HG03045 (cell line): ENCODE results near the gene ARHGEF16.

Source experiments
- ATAC-seq: cut with Tn5 transposase; IDR thresholded peaks from one replicate; pipeline ENCODE4 v1.9.1; 2021; ENCODE audit warnings: mild to moderate bottlenecking, moderate library complexity; ENCODE audit not compliant: unreplicated experiment

The ARHGEF16 gene

DNA sequence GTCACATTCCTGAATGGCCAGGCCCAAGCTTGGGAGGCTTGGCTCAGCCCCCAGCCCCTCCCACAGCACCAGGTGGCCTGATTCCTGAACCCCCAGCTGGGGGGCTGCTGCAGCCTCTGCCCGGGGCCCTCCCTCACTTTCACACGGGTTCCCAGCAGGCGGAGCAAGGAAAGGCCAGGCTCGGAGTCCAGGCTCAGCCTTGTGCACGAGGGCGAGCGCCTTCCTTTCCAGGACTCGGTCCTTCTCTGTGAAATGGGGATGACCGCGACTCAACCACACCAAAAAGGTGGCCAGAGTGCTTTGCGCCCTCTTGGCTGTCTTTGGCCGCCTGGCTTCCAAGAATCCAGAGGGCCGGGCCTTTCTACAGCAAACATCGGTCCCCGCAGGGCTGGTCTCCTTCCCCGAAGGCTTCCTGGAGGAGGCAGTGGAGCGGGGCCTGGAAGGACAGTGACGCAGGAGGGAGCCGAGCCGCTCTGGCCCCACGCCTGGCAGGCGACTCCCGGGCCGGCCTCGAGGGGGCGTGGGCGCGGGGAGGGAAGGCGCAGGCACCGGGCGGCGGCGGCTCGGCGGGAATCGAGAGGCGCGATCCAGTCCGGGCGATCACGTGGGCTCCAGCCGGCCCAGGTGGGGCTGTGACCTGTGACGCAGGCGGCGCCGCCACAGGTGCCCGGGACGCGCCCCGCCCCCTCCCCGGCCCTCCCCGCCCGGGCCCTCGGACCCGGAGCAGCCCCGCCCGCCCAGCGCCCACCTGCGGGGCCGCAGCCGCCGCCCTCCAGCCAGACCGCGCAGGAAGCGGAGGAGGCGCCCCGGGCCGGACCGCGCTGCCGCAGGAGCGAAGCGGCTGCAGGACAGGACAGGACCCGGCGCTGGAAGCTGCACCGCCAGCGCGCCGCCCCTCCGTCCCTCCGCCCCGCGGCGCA lies at the start of gene ARHGEF16:
TSS of gene ARHGEF16 (plus strand) at position 775 of the 920 bp plus-strand sequence. CDS start 8,420 bp downstream, outside the sequence.
- no peak for ATAC-seq

DNA sequence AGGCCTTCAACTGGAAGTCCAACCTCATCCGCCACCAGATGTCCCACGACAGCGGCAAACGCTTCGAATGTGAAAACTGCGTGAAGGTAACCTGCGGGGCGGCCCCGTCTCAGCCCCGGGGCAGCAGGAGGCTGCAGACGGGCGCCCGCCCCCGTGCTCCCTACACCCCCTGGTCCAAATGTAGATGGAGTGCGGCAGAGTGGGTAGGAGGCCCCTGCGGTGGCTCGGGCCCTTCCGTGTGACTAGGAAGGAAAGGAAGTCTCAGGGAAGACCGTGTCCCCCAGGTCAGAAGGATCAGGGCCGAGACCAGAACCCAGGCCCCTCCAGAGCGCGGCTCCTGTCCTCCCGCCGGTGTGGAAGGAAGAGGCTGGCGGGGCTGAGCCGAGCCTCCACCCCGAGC lies 49.7 kb upstream of the ARHGEF16 start:
- ATAC-seq: no peak

DNA sequence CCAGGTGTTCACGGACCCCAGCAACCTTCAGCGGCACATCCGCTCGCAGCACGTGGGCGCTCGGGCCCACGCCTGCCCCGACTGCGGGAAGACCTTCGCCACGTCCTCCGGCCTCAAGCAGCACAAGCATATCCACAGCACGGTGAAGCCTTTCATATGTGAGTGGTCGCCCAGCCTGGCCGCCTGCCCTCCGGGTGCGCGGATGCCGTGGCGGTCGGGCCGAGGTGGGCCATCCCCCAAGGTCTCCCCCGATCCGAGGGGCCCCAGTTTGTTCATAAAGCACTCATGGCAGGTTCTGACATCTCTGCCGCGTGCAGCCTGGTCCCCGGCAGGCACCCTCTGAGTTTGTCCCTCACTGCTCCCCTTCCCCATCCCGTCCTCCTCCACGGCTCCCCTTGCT lies 49.0 kb upstream of the ARHGEF16 start:
- ATAC-seq: no peak

DNA sequence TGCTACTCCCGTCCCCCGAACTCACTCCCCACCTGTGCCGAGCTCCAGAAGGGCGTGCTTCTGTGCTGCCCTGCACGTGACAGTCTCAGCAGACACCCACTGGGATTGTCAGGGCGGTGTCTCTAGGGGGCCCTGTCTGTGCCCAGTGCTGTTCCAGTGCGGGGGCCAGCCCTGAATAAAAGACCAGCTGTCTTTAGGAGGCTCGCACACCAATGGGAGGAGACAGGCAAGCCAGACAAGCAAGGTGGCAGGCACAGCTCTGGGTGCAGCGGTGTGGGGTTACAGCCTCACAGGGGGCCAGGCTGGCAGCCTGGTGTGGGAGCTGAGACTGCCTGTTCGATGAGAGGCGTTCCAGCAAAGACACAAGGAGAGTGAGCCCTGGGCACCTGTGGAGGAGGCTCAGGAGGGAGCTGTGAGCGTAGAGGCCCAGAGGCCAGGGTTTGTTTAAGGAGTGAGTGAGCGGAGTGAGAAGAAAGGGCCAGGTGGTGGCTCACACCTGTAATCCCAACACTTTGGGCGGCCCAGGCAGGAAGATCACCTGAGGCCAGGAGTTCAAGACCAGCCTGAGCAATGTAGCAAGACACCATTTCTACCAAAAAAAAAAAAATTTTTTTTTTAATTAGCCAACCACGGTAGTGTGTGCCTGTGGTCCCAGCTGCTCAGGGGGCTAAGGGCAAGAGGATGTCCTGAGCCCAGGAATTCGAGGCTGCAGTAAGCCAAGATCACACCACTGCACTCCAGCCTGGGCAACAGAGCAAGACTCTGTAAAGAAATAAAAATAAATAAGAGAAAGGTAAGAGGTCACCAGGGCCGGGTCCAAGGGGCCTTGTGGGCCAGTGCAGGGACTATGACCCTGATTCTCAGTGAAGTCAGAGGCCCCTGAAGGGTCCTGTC lies 48.2 kb upstream of the ARHGEF16 start:
- ATAC-seq: no peak

DNA sequence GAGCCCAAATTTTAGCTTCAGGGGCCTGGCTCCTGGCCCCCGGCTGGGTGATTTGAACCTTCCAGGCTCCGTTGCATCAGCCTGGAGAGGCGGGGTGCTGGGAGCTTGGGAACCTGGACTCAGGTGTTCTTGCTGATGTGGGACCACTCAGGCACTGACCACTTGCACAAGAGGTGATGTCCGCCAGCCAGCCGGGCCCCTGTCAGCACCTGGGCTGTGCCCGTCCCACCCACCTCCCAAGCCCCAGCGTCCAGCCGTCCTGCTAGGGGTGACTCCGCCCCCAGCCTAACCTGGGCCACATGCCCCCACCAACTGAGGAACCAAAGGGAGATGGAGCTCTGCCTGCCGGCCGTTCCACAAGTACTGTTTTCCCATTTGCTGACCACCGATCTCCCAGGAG lies 47.4 kb upstream of the ARHGEF16 start:
- no peak for ATAC-seq

DNA sequence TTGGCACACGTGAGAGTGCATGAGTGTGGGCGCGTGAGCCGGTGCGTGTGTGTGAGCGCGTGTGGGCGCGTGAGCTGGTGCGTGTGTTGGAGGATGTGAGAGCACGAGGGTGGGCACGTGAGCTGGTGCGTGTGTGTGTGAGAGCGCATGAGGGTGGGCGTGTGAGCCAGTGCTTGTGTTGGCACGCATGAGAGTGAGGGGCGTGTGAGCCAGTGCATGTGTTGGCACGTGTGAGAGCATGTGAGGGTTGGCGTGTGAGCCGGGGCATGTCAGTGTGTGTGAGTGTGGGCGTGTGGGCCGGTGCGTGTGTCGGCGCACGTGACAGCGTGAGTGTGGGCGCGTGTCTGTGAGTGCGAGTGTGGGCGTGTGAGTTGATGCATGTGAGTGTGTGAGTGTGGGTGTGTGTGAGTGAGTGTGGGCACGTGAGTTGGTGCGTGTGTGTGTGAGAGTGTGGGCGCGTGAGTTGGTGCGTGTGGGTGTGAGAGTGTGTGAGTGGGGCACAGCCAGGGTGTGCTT lies 45.7 kb upstream of the ARHGEF16 start:
- ATAC-seq: no peak

DNA sequence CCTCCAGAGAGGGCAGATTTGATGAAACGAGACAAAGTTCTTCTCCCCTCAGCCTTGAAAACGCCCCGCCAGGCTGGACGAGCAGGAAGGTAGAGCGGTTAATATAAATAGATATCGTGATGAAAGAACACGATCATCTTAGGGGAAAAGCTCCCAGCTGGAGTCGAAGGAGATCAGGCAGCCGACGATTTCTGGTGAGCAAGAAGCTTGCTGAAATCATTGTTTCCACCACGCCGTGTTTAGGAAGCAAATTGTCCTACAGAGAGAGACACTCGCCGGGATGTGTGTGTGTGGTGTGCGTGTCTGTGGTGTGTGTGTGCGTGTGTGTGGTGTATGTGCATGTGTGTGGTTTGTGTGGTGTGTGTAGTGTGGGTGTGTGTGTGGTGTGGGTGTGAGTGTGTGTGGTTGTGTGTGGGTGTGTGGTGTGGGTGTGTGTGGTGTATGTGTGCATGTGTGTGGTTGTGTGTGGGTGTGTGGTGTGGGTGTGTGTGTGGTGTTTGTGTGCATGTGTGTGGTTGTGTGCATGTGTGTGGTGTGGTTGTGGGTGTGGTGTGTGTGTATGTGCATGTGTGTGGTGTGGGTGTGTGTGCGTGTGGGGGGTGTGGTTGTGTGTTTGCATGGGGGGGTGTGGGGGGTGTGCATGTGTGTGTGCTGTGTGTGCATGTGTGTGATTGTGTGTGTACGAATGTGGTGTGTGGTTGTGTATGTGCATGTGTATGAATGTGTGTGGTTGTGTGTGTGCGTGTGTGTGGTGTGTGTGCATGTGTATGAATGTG lies 44.9 kb upstream of the ARHGEF16 start:
- ATAC-seq: no peak

DNA sequence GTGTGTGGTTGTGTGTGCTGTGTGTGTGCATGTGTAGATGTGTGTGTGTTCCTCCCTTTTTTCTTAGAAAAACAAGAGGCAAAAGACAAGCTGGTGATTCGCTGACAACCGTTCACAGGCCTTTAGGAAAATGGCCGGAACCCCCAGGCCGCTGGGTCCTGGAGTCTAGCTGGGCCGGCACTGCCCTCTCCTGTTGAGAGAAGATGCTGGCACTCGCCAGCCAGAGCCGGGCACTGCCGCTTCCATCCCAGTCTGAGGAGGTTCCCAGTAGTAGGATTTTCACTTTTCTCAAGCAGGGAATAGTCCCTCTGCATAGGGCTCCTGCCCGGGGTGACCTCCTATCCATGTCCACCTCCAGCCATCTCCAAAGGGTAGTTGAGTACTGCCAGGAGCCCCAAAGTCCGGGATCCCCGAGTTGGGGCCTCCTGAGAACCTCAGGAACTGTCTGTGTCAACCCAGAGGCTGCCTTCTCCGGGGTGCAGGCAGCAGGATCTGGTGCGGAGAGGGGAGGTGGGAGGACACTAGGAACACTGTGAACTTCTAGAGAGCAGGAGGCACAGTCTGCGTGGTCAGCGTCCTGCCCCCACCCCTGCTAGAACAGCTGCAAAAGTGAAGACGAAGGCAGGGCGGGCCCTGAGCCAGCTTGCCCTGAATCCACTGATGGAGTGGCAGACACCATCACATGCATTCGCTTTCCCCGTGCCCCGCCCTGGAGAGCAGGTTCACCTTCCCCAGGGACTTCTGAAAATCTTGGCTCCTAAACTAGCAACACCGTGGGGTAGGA lies 44.1 kb upstream of the ARHGEF16 start:
- no peak for ATAC-seq

DNA sequence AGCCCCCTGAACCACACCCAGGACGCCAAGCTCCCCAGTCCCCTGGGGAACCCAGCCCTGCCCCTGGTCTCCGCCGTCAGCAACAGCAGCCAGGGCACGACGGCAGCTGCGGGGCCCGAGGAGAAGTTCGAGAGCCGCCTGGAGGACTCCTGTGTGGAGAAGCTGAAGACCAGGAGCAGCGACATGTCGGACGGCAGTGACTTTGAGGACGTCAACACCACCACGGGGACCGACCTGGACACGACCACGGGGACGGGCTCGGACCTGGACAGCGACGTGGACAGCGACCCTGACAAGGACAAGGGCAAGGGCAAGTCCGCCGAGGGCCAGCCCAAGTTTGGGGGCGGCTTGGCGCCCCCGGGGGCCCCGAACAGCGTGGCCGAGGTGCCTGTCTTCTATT lies 42.7 kb upstream of the ARHGEF16 start:
- ATAC-seq: no peak

DNA sequence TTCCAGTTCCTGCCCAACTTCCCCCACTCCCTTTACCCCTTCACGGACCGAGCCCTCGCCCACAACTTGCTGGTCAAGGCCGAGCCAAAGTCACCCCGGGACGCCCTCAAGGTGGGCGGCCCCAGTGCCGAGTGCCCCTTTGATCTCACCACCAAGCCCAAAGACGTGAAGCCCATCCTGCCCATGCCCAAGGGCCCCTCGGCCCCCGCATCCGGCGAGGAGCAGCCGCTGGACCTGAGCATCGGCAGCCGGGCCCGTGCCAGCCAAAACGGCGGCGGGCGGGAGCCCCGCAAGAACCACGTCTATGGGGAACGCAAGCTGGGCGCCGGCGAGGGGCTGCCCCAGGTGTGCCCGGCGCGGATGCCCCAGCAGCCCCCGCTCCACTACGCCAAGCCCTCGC lies 42.1 kb upstream of the ARHGEF16 start:
- ATAC-seq: no peak

DNA sequence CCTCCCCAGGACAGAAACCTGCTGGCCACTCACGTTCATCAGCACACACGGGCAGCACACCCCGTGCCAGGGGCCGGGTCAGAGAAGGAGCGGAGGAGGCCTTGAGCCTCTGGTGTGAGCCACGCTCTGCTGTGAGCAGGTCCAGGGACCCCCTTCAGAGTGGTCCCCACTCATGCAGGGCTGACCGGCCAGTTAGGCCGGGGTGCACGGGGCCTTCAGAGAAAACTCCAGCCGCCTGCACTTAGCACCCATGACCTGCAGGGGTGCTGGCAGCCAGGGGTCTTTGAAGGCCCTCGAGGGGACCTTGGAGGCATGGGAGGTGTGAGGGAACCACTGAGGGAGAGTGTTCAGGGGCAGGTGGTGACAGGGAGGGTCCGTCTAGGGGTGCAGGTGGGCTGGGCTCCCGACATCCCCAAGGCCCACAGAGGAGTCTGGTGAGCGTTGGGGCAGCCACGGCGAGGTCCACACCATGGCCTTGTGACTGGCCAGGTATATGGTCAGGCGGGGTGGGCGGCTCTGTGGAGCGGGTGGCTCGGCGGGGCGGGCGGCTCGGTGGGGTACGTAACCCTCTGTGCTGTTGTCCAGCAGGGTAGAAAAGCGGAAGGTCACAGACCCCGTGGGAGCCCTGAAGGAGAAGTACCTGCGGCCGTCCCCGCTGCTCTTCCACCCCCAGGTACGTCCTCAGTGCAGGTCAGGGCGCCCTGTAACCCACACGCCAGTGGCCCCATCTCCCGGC lies 40.3 kb upstream of the ARHGEF16 start:
- ATAC-seq: no peak

DNA sequence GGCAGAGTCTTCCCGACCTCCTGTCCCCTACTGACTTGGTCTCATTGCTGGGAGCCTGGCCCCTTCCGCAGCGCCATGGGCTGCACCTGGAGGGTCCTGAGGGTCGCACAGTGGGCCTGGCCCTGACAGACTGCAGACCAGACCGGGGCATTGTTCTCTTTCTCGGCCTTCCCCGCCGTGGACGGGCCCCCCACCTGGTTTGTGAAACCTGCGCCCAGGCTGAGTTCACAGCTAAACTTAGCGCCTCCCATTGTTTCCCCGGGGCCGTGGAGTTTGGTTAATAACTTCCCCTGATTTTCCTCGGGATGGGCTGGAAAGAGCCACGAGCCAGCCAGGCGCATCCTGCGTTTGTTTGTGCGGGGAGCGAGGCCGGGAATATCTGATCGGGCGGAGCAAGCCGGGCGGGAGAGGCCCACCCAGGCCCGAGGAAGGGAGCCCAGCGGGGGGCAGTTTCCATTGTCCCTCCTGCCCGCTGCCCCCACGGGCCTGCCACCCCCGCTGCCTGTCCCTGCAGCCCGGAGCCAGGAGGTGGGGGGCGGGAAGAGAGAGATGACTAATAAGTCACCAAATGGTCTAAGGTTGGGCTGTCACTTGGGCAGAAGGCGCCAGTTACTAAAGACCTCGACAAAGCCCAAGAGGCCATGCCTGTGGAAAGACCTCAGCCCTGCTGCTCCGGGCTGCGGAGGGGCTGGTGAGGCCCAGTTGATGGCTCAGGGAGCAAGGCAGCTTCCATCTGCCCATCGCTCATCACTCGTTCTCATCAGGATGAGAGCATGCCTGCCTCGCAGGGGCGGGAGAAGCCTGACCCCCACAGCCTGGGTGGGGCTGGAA lies 39.0 kb upstream of the ARHGEF16 start:
- no peak for ATAC-seq

DNA sequence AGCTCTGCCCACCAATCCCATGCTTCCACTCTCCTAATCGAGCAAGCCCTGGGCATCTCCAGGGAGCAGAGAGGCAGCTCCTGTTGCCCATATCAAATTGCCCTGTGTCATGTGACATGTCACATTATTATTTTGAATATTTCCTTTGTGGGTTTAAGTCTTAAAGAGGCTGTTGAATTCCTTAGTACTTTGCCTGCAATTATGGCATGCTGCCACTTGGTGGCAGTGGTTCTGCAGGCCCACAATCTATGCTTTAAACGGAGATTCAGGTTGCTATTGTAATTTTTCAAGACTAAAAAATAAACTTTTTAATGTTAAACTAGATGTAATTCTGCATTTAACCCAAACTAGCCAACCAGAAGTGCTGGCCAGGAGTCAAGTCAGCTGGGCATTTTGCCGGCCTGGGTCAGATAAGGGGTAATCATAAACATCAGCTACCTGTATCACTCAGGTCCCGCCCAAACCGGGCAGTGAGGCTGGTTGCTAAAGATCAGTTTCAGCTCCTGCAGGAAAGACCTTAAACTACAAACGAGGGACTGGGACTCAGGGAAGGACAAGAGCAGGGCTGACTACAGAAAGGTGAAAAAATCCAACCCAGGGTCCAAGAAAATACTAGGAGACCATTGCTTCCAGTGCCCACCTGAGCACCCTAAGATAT lies 37.3 kb upstream of the ARHGEF16 start:
- ATAC-seq: no peak

DNA sequence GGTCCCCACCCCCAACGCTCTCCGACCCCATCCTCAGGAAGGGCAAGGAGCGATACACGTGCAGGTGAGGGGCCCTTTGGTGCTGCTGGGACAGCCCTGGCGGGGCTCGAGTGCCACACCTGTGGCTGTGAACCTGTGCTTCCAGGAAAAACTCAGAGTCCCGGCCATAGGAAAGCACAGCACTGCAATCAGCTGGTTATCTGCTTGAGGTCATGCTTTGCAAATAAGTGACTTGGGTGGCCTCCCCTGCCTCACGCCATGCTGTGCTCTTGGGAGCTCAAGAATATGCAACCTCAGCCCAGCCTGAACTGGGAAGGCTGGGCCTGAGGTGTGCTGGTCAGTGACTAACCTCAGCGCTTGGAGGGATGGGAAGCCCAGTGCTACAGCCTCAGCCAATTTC lies 36.5 kb upstream of the ARHGEF16 start:
- no peak for ATAC-seq

DNA sequence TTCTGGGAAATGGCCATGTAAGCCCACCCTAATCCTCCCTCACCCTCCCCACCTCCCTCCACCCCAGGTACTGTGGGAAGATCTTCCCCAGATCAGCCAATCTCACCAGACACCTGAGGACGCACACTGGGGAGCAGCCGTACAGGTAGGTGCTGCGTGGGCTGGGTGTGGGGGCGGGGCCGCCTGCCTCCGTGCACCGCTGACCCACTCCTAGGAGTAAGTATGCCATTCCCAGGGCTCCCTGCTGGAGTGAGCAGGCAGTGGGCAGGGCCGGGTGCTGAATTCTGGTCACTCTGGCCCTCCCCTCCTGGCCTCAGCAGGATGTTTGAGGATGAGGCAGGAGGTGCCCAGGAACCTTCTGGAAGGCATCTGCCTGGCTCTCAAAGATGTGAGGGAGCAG lies 35.9 kb upstream of the ARHGEF16 start:
- no peak for ATAC-seq

DNA sequence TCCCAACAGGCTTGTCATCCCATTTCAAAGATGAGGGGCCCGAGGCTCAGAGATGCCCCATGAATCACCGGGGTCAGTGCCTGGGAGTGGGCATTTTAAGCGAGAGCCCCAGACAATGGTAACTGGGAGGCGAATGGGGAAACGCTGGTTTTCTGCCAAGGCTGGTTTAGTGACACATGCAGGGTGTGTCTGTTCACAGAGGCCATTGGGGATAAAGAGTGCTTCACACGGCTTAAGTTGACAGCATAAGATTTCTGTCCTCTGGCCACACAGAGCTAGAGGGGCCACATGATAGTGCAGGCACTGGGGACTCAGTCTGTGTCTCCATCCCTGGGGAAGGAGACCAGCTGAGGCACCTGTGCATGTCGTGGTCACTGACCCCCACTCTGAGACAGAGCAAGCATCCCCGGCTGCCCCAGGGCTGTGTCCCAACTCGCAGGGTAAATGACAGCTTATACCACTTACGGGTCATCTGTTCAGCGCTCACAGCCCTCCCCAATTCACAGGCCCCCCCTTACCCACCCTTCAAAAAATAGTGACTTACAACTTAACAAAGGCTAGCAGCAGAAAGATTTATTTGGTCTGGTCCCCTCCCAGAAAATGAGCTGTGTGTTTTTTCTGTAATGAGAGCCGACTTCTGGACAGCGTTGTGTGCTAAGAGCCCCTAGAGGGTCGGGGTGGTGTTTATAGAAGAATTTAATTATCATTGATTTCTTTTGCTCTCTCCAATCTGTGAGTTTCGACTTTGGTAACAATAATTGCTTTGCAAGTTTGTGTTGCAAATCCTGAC lies 34.9 kb upstream of the ARHGEF16 start:
- ATAC-seq: no peak
